GM13977 (cell line): ENCODE measurements around the gene CREBBP.

Source experiments
- DNase-seq: peaks from one replicate; pipeline ENCODE4 v3.0.0; 2012; ENCODE audit warnings: low spot score
- in situ Hi-C: fragments of 300-500 bp; cut with MboI; formaldehyde crosslinking; loops from one replicate; pipeline ENCODE4 v1.12.0; 2022; ENCODE audit warnings: low sequenced_read_pairs, low pct_unique_long_range_greater_than_20kb, mixed read lengths, inconsistent platforms; ENCODE audit not compliant: unreplicated experiment
- TF ChIP-seq, protein P1 (sequence below): IDR thresholded peaks from 2 replicates; pipeline ENCODE4 v1.5.1; 2012; ENCODE audit warnings: mild to moderate bottlenecking, control low read depth; ENCODE audit not compliant: insufficient read depth; ENCODE audit errors: extremely low read depth, missing control alignments

The CREBBP gene

DNA sequence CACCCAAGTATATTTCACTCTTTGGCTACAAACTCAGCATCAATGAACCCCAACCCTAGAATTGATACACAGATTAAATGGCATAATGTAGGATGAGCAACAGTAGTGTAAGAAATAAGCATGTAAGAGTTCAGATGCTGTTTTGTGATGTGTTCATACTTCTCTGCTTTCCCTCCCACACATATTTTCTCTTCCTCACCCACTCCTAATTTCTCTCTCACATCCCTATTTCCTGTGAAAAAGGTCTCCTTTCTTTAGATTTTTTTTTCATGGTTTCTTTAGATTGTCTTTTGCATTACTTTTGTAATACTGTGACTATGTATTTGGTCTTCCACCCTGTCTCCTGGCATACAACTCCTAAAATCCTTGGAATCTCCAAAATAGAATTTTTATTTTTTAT is 21.7 kb downstream of the CREBBP start:
- no peak for DNase-seq
- TF ChIP-seq, protein P1, sequence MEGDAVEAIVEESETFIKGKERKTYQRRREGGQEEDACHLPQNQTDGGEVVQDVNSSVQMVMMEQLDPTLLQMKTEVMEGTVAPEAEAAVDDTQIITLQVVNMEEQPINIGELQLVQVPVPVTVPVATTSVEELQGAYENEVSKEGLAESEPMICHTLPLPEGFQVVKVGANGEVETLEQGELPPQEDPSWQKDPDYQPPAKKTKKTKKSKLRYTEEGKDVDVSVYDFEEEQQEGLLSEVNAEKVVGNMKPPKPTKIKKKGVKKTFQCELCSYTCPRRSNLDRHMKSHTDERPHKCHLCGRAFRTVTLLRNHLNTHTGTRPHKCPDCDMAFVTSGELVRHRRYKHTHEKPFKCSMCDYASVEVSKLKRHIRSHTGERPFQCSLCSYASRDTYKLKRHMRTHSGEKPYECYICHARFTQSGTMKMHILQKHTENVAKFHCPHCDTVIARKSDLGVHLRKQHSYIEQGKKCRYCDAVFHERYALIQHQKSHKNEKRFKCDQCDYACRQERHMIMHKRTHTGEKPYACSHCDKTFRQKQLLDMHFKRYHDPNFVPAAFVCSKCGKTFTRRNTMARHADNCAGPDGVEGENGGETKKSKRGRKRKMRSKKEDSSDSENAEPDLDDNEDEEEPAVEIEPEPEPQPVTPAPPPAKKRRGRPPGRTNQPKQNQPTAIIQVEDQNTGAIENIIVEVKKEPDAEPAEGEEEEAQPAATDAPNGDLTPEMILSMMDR, result no peak
- in situ Hi-C loops, result no loop called here

DNA sequence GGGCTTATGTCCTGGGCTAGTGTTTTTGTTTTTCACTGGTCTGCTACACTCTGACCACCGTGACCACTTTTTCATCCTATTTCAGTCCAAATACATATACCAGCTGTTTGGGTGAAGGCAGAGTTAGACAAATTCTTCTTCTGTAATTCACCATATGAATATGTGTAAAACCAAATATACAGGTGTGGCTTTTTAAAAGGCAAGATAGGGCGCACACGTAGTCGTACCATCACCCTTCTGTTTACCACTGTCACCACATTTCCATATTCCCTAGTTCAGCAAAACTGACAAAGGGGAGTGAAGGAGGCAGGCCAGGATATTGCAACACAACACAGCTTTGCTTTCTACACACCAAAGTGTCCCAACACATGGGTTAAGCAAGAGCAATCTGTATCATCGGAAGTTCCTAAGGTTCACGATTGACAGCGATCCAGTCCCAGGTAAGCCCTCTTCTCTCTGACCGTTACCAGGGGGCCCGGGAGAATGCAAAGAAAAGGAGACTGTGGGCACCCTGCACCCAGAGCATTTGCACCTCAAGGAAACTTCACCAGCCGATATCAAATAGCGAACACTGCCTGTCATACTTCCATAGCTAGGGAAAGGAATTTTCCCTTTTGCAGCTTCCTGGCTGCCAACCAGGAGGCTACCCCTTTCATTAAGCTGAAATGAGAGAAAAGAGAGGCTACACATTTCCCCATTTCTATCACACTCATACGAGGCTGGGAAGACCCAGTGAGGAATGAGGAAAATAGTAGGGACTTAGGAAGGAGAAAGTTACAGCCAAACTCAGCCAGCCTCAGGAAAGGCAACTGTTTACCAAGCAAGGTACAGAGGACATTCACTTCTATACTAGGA is 23.1 kb downstream of the CREBBP start:
- no peak for DNase-seq
- in situ Hi-C loops, result no loop called here
- TF ChIP-seq, protein P1, result no peak

- in situ Hi-C loops, result no loop called here
- DNase-seq, result no peak
- TF ChIP-seq, protein P1, result no peak
Observed at GRCh38 chr16:3856367-3857141, 24.0 kb downstream of the CREBBP start.

DNA sequence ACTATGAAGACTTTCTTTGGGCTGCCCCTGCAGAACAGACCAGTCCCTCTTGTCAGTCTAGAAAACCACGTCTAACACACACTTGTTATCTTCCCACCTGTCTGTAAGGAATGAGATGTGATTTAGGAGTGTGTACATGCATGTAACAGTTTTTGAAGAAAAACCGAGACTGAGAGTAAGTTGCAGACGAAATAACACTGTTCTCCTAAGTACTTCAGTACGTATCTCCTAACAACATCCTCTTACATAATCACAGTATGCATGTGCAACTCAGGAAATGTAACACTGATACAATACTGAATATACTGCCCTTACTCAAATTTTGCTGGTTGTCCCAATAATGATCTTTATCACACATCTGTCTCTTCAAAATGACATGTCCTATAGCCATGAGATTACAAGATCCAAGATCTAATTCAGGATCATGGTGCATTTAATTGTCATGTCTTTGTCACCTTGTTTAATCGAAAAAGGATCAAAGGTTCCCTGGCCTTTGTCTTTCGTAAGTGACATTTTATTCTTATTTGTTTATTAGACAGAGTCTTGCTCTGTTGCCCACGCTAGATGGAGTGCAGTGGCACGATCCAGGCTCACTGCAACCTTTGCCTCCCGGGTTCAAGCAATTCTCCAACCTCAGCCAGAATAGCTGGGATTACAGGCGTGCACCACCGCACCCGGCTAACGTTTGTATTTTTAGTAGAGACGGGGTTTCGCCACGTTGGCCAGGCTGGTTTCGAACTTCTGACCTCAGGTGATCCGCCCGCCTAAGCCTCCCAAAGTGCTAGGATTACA is 25.6 kb downstream of the CREBBP start:
- in situ Hi-C loops, result no loop called here
- DNase-seq, result no peak
- TF ChIP-seq, protein P1, result no peak

- no peak for DNase-seq
- TF ChIP-seq, protein P1, result no peak
- in situ Hi-C loops, result no loop called here
Observed at GRCh38 chr16:3850544-3850899, 30.0 kb downstream of the CREBBP start.
